ENCODE results near the gene RHBG. TPM values are rescaled to one million over a fixed set of nuclear protein-coding genes. Genes with fewer than 3 reads are reported as not detected.

RHBG gene
- total and polyA plus RNA-seq, 2 experiments from 2014 or later, result 1.2 to 1.6 TPM

DNA sequence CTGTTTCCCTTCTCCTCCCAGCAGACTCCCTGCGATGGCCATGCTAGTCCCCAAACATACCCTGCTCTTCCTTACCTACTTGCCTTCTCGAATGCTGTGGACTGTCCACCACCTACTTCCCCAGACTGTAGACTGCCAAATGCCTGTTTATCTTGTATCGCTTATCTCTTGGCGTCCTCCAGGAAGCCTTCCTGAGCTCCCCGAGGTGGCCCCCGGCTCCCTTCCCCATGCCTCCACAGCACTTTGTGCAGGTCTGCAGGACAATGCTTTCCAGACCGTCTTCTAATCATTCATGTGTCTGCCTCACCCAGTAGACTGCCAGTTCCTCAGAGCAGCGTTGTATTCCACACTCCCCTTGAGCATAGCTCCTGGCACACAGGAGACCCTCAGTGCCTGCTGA is 41.7 kb downstream of the RHBG start (continued):
- TF ChIP-seq, protein P1, sequence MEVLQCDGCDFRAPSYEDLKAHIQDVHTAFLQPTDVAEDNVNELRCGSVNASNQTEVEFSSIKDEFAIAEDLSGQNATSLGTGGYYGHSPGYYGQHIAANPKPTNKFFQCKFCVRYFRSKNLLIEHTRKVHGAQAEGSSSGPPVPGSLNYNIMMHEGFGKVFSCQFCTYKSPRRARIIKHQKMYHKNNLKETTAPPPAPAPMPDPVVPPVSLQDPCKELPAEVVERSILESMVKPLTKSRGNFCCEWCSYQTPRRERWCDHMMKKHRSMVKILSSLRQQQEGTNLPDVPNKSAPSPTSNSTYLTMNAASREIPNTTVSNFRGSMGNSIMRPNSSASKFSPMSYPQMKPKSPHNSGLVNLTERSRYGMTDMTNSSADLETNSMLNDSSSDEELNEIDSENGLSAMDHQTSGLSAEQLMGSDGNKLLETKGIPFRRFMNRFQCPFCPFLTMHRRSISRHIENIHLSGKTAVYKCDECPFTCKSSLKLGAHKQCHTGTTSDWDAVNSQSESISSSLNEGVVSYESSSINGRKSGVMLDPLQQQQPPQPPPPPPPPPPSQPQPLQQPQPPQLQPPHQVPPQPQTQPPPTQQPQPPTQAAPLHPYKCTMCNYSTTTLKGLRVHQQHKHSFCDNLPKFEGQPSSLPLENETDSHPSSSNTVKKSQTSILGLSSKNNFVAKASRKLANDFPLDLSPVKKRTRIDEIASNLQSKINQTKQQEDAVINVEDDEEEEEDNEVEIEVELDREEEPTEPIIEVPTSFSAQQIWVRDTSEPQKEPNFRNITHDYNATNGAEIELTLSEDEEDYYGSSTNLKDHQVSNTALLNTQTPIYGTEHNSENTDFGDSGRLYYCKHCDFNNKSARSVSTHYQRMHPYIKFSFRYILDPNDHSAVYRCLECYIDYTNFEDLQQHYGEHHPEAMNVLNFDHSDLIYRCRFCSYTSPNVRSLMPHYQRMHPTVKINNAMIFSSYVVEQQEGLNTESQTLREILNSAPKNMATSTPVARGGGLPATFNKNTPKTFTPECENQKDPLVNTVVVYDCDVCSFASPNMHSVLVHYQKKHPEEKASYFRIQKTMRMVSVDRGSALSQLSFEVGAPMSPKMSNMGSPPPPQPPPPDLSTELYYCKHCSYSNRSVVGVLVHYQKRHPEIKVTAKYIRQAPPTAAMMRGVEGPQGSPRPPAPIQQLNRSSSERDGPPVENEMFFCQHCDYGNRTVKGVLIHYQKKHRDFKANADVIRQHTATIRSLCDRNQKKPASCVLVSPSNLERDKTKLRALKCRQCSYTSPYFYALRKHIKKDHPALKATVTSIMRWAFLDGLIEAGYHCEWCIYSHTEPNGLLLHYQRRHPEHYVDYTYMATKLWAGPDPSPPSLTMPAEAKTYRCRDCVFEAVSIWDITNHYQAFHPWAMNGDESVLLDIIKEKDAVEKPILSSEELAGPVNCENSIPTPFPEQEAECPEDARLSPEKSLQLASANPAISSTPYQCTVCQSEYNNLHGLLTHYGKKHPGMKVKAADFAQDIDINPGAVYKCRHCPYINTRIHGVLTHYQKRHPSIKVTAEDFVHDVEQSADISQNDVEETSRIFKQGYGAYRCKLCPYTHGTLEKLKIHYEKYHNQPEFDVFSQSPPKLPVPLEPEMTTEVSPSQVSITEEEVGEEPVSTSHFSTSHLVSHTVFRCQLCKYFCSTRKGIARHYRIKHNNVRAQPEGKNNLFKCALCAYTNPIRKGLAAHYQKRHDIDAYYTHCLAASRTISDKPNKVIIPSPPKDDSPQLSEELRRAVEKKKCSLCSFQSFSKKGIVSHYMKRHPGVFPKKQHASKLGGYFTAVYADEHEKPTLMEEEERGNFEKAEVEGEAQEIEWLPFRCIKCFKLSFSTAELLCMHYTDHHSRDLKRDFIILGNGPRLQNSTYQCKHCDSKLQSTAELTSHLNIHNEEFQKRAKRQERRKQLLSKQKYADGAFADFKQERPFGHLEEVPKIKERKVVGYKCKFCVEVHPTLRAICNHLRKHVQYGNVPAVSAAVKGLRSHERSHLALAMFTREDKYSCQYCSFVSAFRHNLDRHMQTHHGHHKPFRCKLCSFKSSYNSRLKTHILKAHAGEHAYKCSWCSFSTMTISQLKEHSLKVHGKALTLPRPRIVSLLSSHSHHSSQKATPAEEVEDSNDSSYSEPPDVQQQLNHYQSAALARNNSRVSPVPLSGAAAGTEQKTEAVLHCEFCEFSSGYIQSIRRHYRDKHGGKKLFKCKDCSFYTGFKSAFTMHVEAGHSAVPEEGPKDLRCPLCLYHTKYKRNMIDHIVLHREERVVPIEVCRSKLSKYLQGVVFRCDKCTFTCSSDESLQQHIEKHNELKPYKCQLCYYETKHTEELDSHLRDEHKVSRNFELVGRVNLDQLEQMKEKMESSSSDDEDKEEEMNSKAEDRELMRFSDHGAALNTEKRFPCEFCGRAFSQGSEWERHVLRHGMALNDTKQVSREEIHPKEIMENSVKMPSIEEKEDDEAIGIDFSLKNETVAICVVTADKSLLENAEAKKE (CRISPR knock-in tag; IDR thresholded peaks at IDR 0.05), result no peak
- TF ChIP-seq, protein P2, sequence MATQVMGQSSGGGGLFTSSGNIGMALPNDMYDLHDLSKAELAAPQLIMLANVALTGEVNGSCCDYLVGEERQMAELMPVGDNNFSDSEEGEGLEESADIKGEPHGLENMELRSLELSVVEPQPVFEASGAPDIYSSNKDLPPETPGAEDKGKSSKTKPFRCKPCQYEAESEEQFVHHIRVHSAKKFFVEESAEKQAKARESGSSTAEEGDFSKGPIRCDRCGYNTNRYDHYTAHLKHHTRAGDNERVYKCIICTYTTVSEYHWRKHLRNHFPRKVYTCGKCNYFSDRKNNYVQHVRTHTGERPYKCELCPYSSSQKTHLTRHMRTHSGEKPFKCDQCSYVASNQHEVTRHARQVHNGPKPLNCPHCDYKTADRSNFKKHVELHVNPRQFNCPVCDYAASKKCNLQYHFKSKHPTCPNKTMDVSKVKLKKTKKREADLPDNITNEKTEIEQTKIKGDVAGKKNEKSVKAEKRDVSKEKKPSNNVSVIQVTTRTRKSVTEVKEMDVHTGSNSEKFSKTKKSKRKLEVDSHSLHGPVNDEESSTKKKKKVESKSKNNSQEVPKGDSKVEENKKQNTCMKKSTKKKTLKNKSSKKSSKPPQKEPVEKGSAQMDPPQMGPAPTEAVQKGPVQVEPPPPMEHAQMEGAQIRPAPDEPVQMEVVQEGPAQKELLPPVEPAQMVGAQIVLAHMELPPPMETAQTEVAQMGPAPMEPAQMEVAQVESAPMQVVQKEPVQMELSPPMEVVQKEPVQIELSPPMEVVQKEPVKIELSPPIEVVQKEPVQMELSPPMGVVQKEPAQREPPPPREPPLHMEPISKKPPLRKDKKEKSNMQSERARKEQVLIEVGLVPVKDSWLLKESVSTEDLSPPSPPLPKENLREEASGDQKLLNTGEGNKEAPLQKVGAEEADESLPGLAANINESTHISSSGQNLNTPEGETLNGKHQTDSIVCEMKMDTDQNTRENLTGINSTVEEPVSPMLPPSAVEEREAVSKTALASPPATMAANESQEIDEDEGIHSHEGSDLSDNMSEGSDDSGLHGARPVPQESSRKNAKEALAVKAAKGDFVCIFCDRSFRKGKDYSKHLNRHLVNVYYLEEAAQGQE (IDR thresholded peaks at IDR 0.05; ENCODE audit: unreplicated experiment), result no peak
- no peak for TF ChIP-seq JUNB (IDR thresholded peaks at IDR 0.05; ENCODE audit: unreplicated experiment)

DNA sequence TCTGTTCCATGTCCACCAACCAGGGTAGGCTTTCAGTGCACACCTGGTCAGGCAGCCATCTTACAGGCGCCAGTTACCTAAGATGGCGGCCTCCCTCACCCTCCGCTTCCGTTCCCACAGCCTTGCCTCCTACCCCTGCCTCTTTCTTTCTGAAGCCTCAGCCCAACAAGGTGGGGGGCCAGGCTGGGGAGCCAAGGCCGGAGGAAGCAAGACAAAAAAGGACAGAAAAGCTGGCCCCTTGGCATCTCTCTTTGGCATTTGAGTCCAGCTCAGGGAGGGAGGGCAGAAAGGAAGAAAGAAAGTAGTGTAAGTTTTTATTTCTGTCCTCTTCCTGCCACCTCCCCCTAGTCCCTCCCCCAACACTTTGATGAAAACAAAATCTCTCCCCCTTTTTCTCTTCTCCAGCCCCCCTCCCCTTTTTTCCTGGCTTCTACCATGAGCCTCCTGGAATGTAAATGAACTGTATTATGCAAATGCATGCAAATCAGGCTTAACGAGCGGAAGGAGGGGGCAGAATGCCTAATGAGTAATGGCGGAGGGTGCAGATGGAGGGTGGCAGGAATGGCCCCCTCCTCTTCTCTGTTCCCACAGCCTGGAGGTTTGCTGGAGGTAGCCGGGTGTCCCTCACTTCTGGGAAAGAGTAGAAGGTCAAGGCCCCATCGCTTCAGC is 43.8 kb downstream of the RHBG start:
- Mint-ChIP-seq H3K36me3 (ENCODE audit: low read depth) (no peaks in the 10 kb centered on the region), H3K9me3 (no peaks in the 10 kb centered on the region), H3K27ac (no peak overlapping the region), H3K4me3 (no peak overlapping the region), H3K27me3 (ENCODE audit: insufficient read depth, low read depth, poor library complexity) (peaks cover 22% of the 10 kb centered on the region), H3K4me1 (peaks cover 26% of the 10 kb centered on the region)
- Histone ChIP-seq H3K79me2 (replicated peaks; ENCODE audit: insufficient read depth) (no peaks in the 10 kb centered on the region), H2AFZ (no peak overlapping the region), H3F3A (replicated peaks; ENCODE audit: low read depth) (0 out of 2 replicates have a peak, but pooled peaks cover 7% of the 10 kb centered on the region), H3K4me3 (0 out of 2 replicates have a peak overlapping the region, but pooled peaks have one; percentile 26), H3K9me2 (ENCODE audit: insufficient read depth) (0 out of 2 replicates have a peak, but pooled peaks cover 9% of the 10 kb centered on the region), H3K27me3 (ENCODE audit: insufficient read depth) (peaks cover 23% of the 10 kb centered on the region; the same call in 1 of the 2 replicates), H3K36me3 (ENCODE audit: insufficient read depth) (no peaks in the 10 kb centered on the region; the same call in 1 of the 2 replicates), H3K27ac (ENCODE audit: low read depth) (no peak overlapping the region), H4K20me1 (replicated peaks; ENCODE audit: insufficient read depth) (no peaks in the 10 kb centered on the region; the same call in 1 of the 2 replicates), H3K4me2 (peak overlapping the region; percentile 38; the same call in 1 of the 2 replicates), H3K4me1 (ENCODE audit: insufficient read depth) (peaks cover 18% of the 10 kb centered on the region)
- DNase-seq (ENCODE audit: low spot score) (no peak), ATAC-seq (no peak)
- TF ChIP-seq, protein P3, sequence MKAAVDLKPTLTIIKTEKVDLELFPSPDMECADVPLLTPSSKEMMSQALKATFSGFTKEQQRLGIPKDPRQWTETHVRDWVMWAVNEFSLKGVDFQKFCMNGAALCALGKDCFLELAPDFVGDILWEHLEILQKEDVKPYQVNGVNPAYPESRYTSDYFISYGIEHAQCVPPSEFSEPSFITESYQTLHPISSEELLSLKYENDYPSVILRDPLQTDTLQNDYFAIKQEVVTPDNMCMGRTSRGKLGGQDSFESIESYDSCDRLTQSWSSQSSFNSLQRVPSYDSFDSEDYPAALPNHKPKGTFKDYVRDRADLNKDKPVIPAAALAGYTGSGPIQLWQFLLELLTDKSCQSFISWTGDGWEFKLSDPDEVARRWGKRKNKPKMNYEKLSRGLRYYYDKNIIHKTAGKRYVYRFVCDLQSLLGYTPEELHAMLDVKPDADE (IDR thresholded peaks at IDR 0.05), result no peak
- TF ChIP-seq ZNF331 (CRISPR knock-in tag; IDR thresholded peaks at IDR 0.05; ENCODE audit: low read depth) (no peak), POLR2AphosphoS5 (IDR thresholded peaks at IDR 0.05; ENCODE audit: low read depth) (no peak), EZH2phosphoT487 (IDR thresholded peaks at IDR 0.05; ENCODE audit: unreplicated experiment) (no peak)

All from GM23338 (cell line).